ENCODE data around the gene KRT73. TPM values are rescaled to one million over a fixed set of nuclear protein-coding genes. Genes with fewer than 3 reads are reported as not detected.

The KRT73 gene
- total RNA-seq, 1 donor from 2014 or later, result not detected

- no peak for DNase-seq (ENCODE audit: low read depth)
These were observed 45.1 kb downstream of the KRT73 start for GRCh38 chr12:52573306-52573705.

DNA sequence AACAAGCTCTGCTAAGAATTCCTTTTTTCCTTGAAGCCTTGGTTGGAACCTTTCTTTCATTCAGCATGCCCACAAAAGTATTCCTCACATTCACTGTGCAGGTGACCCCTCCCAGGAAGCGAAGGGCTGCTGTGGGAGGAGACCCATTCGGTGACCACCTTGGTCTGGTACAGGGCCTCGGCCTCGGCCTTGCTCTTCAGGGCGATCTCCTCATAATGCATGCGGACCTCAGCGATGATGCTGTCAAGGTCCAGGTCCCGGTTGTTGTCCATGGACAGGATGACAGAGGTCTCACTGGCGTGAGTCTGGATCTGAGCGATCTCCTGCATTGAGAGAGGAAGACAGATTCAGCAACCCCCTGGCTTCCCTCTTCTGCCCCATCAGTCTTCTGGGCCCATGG, 47.8 kb downstream of the KRT73 start:
- DNase-seq (ENCODE audit: low read depth), result no peak

DNA sequence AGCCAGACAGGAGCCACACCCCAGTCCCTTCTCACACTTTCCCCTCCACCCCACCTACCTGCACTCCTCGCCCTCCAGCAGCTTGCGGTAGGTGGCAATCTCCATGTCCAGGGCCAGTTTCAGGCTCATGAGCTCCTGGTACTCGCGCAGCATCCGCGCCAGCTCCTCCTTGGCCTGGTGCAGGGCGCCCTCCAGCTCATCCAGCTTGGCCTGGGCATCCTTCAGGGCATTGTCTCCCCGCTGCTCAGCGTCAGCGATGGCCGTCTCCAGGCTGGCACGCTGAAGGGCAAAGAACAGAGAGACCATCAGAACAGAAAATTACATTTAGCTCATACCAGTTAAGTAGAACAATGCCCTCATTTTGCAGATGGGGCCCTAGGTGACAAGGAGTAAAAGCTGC, 50.2 kb downstream of the KRT73 start:
- DNase-seq (ENCODE audit: low read depth), result no peak

DNA sequence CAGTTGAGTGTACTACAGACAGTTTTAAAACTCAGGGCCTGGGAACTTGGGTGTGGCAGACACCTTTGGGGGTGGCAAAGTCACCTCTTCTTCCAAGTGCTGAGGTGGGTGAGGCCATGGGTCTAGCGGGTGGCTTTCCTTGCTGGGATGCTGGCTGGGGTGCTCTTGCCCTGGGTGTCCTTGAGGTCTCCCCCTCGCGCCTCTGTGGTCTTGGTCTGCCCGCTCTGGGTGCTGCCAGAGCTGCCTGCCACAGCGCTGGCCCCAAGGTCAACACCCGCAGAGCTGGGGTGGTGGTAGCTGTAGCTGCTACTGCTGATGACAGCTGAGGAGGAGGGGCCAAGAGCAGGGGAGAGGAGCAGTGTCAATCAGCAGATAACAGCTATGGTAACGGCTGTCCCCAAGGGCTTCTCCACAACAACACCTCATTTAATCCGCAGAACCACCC, 51.5 kb downstream of the KRT73 start:
- no peak for DNase-seq (ENCODE audit: low read depth)

GRCh38 chr12:52564582-52564981, 53.8 kb downstream of the KRT73 start:
- DNase-seq (ENCODE audit: low read depth), result no peak

DNA sequence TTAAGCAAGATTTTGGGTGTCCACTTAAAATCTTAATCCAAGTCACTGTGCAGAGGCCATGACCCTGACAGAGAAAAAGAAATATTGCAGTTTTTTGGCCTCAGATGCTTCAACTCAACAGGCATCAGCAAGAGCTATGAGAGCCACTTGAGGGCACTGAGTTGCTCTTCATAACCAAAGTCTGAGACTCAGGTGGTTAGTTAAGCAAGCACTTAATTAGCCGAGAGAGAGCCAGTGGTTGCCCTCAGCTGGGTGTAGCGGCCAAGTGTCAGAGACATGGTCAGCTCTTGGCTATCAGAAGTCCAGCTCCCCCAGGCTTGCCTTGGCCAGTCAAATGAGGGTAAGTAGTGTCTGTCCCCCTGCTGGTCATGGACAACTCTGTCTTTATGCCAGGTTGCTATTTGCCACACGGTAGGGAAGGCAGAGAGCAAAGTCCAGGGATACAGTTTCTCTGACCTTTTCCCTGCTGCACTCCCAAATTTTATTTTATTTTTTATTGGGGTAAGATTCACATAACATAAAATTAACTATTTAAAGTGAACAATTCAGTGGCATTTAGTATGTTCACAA, 56.4 kb downstream of the KRT73 start:
- DNase-seq (ENCODE audit: low read depth), result no peak

- no peak for DNase-seq (ENCODE audit: low read depth)
These were observed 58.4 kb downstream of the KRT73 start for GRCh38 chr12:52559979-52560378.

- DNase-seq (ENCODE audit: low read depth), result no peak
These were observed 59.4 kb downstream of the KRT73 start for GRCh38 chr12:52558781-52559445.

Other genes starting within 250 kb of the KRT73 start
- gene KRT84, start 232.9 kb downstream of the KRT73 start, total RNA-seq, result not detected in 2 replicates
- gene KRT82, start 212.2 kb downstream of the KRT73 start, total RNA-seq, result not detected in 2 replicates
- gene KRT75, start 184.2 kb downstream of the KRT73 start, total RNA-seq, result 0.35 TPM in 1 of 2 replicates, not detected in the other
- gene KRT6B, start 166.4 kb downstream of the KRT73 start, total RNA-seq, result 0.05 and 2.1 TPM in 2 replicates
- gene KRT6C, start 144.8 kb downstream of the KRT73 start, total RNA-seq, result not detected in 2 replicates
- gene KRT6A, start 125.3 kb downstream of the KRT73 start, total RNA-seq, result 1.4 and 116 TPM in 2 replicates
- gene KRT5, start 98.2 kb downstream of the KRT73 start, total RNA-seq, result 0.70 and 10.2 TPM in 2 replicates
- not detected in 2 replicates for gene KRT71, start 65.4 kb downstream of the KRT73 start, total RNA-seq
- not detected in 2 replicates for gene KRT74, start 44.7 kb downstream of the KRT73 start, total RNA-seq
- gene KRT72, start 17.1 kb downstream of the KRT73 start, total RNA-seq, result not detected in 2 replicates
- gene KRT2, start 33.7 kb upstream of the KRT73 start, total RNA-seq, result not detected in 2 replicates
- not detected in 2 replicates for gene KRT1, start 61.8 kb upstream of the KRT73 start, total RNA-seq
- not detected in 2 replicates for gene KRT77, start 85.0 kb upstream of the KRT73 start, total RNA-seq
- not detected in 2 replicates for gene KRT76, start 158.8 kb upstream of the KRT73 start, total RNA-seq
- not detected in 2 replicates for gene KRT3, start 177.6 kb upstream of the KRT73 start, total RNA-seq
- gene KRT4, start 195.6 kb upstream of the KRT73 start, total RNA-seq, result not detected in 2 replicates
- not detected in 2 replicates for gene KRT79, start 215.8 kb upstream of the KRT73 start, total RNA-seq
- not detected in 2 replicates for gene KRT78, start 230.4 kb upstream of the KRT73 start, total RNA-seq